HFFc6 (cell line): ENCODE measurements around the gene MIGA2. TPM values are rescaled to one million over a fixed set of nuclear protein-coding genes. Genes with fewer than 3 reads are reported as not detected.
A peak's percentile ranks its signal among the peaks of the same experiment; 100 is the strongest.

Experiments
- DNase-seq: peaks from one replicate; pipeline ENCODE4 v3.0.0-alpha.2; 2018
- H3K27ac Mint-ChIP-seq: 2 replicates; pipeline ENCODE4 v1.8.0; 2020; ENCODE audit warnings: mild to moderate bottlenecking, mixed read lengths
- H3K27me3 Mint-ChIP-seq: 2 replicates; pipeline ENCODE4 v1.8.0; 2021; ENCODE audit warnings: mild to moderate bottlenecking, moderate library complexity, mixed read lengths; ENCODE audit not compliant: insufficient read depth
- H3K36me3 Mint-ChIP-seq: 2 replicates; pipeline ENCODE4 v1.8.0; 2021; ENCODE audit warnings: low read depth, mixed read lengths
- H3K4me1 Mint-ChIP-seq: 2 replicates; pipeline ENCODE4 v1.8.0; 2020; ENCODE audit warnings: low read depth, mixed read lengths
- H3K4me3 Mint-ChIP-seq: 2 replicates; pipeline ENCODE4 v1.8.0; 2020; ENCODE audit warnings: mild to moderate bottlenecking, moderate library complexity, mixed read lengths
- H3K9me3 Mint-ChIP-seq: 2 replicates; pipeline ENCODE4 v1.8.0; 2020; ENCODE audit warnings: mild to moderate bottlenecking, mixed read lengths
- CTCF ChIP-seq: fragments of 200-600 bp; sonication (generic); IDR thresholded peaks from 2 replicates; pipeline ENCODE4 v1.5.0; 2021; ENCODE audit warnings: antibody characterized with exemption, mild to moderate bottlenecking
- total RNA-seq, 6 experiments: library from RNA; stranded (reverse); fragmentation: NEBNext Ultra II Directional; extraction: Animal tissue kit (Norgen Biotek cat#: 25700); gene quantifications; 2 replicates in 1 of 6; 3 replicates in 5 of 6; pipeline ENCODE4 v1.2.3, GENCODE V29; 2021

MIGA2 gene
- total RNA-seq, 6 experiments from 2014 or later, result 20.2 to 30.2 (median 22.2) TPM

- no peak overlapping the region for H3K4me3 Mint-ChIP-seq
- H3K4me1 Mint-ChIP-seq, result peaks cover 16% of the 10 kb centered on the region; the same call in 1 of the 2 replicates
- TF ChIP-seq CTCF, result no peak
- no peaks in the 10 kb centered on the region for H3K9me3 Mint-ChIP-seq
- no peak overlapping the region for H3K27ac Mint-ChIP-seq
- H3K36me3 Mint-ChIP-seq, result no peaks in the 10 kb centered on the region; the same call in 1 of the 2 replicates
- DNase-seq, result no peak
- H3K27me3 Mint-ChIP-seq, result no peaks in the 10 kb centered on the region; the same call in 1 of the 2 replicates
Measured at GRCh38 chr9:129118799-129119198, 82.4 kb downstream of the MIGA2 start.

GRCh38 chr9:129121483-129121882, 85.1 kb downstream of the MIGA2 start:
- Mint-ChIP-seq H3K27me3 (no peaks in the 10 kb centered on the region; the same call in 1 of the 2 replicates), H3K27ac (peak overlapping the region; percentile 6; the same call in 1 of the 2 replicates), H3K4me1 (peaks cover 22% of the 10 kb centered on the region), H3K4me3 (no peak overlapping the region), H3K36me3 (peaks cover 9% of the 10 kb centered on the region), H3K9me3 (no peaks in the 10 kb centered on the region)
- no peak for TF ChIP-seq CTCF
- no peak for DNase-seq

Other genes with a start within 250 kb of the MIGA2 start
- gene TBC1D13, start 249.4 kb upstream of the MIGA2 start, total RNA-seq, result 10 to 100 TPM; 28.0 to 34.7 (median 30.3) TPM
- 10 to 100 TPM; 16.0 to 23.7 (median 17.0) TPM for gene ENDOG, start 218.1 kb upstream of the MIGA2 start, total RNA-seq
- gene SPOUT1, start 206.8 kb upstream of the MIGA2 start, total RNA-seq, result 10 to 100 TPM; 33.2 to 46.8 (median 38.2) TPM
- 1 to 10 TPM; 6.7 to 9.0 (median 8.3) TPM for gene KYAT1, start 154.7 kb upstream of the MIGA2 start, total RNA-seq
- 10 to 100 TPM; 37.8 to 51.9 (median 39.6) TPM for gene LRRC8A, start 154.5 kb upstream of the MIGA2 start, total RNA-seq
- gene PHYHD1, start 115.6 kb upstream of the MIGA2 start, total RNA-seq, result 10 to 100 TPM in 3 of 6 experiments, 1 to 10 TPM in 3; 6.8 to 13.9 (median 10.0) TPM
- gene DOLK, start 89.0 kb upstream of the MIGA2 start, total RNA-seq, result 10 to 100 TPM; 27.8 to 34.4 (median 31.6) TPM
- 10 to 100 TPM; 42.1 to 58.2 (median 54.2) TPM for gene NUP188, start 88.9 kb upstream of the MIGA2 start, total RNA-seq
- gene SH3GLB2, start 8.3 kb upstream of the MIGA2 start, total RNA-seq, result 10 to 100 TPM; 38.1 to 56.1 (median 42.7) TPM
- 10 to 100 TPM; 13.9 to 20.8 (median 15.6) TPM for gene DOLPP1, start 44.5 kb downstream of the MIGA2 start, total RNA-seq
- gene CRAT, start 74.2 kb downstream of the MIGA2 start, total RNA-seq, result 10 to 100 TPM; 35.5 to 50.2 (median 42.6) TPM
- 100 to 1,000 TPM; 153 to 170 (median 162) TPM for gene PTPA, start 74.8 kb downstream of the MIGA2 start, total RNA-seq
- gene IER5L, start 141.6 kb downstream of the MIGA2 start, total RNA-seq, result 10 to 100 TPM; 28.5 to 45.1 (median 42.2) TPM